Neural cell (in vitro differentiated cells): ENCODE results near the gene TMUB1.

Experiments
- CTCF ChIP-seq: fragments of 450-650 bp; IDR thresholded peaks from 2 replicates; pipeline ENCODE4 v1.5.1; 2014; ENCODE audit warnings: antibody characterized with exemption, mild to moderate bottlenecking, moderate library complexity; ENCODE audit not compliant: poor library complexity, severe bottlenecking
- EZH2 ChIP-seq: fragments of 200-600, 300-800 bp; shearing (Covaris generic), sonication (generic); IDR thresholded peaks from 2 replicates; pipeline ENCODE4 v1.6.1; 2014; ENCODE audit warnings: antibody characterized with exemption, low read length, borderline replicate concordance, mild to moderate bottlenecking; ENCODE audit not compliant: insufficient read depth, poor library complexity, severe bottlenecking
- TAF1 ChIP-seq: IDR thresholded peaks from 2 replicates; pipeline ENCODE4 v1.6.1; 2012; ENCODE audit warnings: low read depth

- no peak for TF ChIP-seq EZH2
- no peak for TF ChIP-seq CTCF
- TF ChIP-seq TAF1: no peak
These were observed 38.0 kb downstream of the TMUB1 start for GRCh38 chr7:151045262-151045661.
